Effector memory CD4-positive, alpha-beta T cell (primary cell): ENCODE results near the gene SLC35C1.

Experiments
- DNase-seq, 3 donors: peaks; one replicate each; pipeline ENCODE4 v3.0.0-alpha.2; 2020
- H3K27ac ChIP-seq: 2 replicates; pipeline ENCODE4 v1.7.0; 2013; ENCODE audit warnings: mild to moderate bottlenecking, low read length, moderate library complexity; ENCODE audit not compliant: insufficient read depth, poor library complexity, severe bottlenecking
- H3K27me3 ChIP-seq: replicated peaks from 2 replicates; pipeline ENCODE4 v1.7.0; 2013; ENCODE audit warnings: mild to moderate bottlenecking, low read length; ENCODE audit not compliant: insufficient read depth, control insufficient read depth, poor library complexity, severe bottlenecking
- H3K36me3 ChIP-seq: 2 replicates; pipeline ENCODE4 v1.7.0; 2013; ENCODE audit warnings: mild to moderate bottlenecking, low read length, moderate library complexity; ENCODE audit not compliant: control insufficient read depth, insufficient read depth
- H3K4me1 ChIP-seq: 2 replicates; pipeline ENCODE4 v1.7.0; 2013; ENCODE audit warnings: low read length, mild to moderate bottlenecking; ENCODE audit not compliant: control insufficient read depth, insufficient read depth, poor library complexity, severe bottlenecking
- H3K4me3 ChIP-seq: 2 replicates; pipeline ENCODE4 v1.7.0; 2013; ENCODE audit warnings: low read length, low read depth, mild to moderate bottlenecking; ENCODE audit not compliant: insufficient read depth, poor library complexity, severe bottlenecking
- H3K9me3 ChIP-seq: 2 replicates; pipeline ENCODE4 v1.7.0; 2013; ENCODE audit warnings: mild to moderate bottlenecking, low read length, moderate library complexity; ENCODE audit not compliant: control insufficient read depth

The SLC35C1 gene

DNA sequence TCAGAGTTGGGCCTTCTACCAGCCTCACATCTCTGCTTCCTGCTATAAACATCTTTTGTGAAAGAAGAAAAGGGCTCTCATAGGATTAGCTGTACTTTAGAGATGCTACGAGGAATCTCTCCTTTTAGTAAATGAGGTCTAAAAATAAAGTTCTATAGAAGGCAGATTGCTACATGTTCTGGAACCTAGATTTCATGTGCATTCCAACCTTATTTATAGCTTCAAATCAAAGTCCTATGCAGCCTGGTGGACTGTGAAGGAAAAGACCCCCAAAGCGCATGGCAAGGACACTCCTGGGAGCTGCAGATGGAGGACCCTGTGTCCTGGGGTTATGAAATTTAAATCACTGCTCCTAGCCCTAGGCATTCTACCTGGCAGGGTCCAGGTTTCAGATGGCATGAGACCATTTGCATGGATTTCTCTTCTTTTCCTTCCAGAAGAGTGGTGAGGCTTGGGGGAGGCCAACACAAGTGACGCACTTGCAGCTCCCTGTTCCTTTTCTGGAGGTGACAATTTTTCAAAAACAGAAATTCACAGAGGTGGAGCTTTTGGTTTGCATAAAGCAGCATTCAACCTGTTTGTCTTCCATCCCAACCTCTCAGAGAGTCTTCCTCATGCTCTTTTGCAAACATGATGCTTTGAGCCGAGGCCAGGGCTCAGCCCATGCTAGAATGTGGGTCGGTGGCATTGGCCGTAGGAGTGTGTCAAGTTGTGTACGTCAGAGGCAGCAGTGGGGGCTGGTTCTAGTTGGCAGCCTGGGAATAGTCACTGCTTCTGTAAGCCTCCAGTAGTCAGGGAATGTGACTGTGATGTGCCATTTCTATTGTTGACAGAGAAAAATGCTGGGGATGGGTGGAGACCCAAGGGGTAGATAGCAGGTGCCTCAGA lies 48.6 kb downstream of the SLC35C1 start:
- Histone ChIP-seq H3K36me3 (peaks cover 40% of the 10 kb centered on the region), H3K27me3 (no peaks in the 10 kb centered on the region), H3K4me1 (peaks cover 9% of the 10 kb centered on the region), H3K9me3 (no peaks in the 10 kb centered on the region), H3K4me3 (no peak overlapping the region), H3K27ac (no peak overlapping the region)
- DNase-seq = no peak

DNA sequence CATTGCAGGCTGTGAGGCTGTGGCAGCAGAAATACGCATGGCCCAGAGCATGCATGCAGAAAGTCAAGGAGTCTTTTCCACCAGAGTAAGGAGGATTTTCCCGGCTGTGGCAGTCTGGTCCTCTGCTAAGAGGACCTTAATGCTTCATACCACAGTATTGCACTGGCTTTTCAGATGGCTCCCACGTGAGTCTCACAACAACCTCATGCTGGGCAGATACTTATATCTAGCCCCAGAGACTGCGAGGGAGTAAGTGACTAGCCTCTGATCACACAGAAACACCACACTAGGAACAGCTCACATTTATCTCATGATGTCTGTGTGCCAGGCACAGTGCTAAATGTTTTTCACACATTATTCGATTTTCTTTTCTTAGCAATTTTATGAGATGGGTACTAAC lies 50.4 kb downstream of the SLC35C1 start:
- peaks cover 57% of the 10 kb centered on the region for H3K36me3 ChIP-seq
- no peak for DNase-seq
- H3K27me3 ChIP-seq = no peaks in the 10 kb centered on the region
- H3K4me1 ChIP-seq = peaks cover 3% of the 10 kb centered on the region
- no peak overlapping the region for H3K27ac ChIP-seq
- H3K4me3 ChIP-seq = no peak overlapping the region
- H3K9me3 ChIP-seq = no peaks in the 10 kb centered on the region

DNA sequence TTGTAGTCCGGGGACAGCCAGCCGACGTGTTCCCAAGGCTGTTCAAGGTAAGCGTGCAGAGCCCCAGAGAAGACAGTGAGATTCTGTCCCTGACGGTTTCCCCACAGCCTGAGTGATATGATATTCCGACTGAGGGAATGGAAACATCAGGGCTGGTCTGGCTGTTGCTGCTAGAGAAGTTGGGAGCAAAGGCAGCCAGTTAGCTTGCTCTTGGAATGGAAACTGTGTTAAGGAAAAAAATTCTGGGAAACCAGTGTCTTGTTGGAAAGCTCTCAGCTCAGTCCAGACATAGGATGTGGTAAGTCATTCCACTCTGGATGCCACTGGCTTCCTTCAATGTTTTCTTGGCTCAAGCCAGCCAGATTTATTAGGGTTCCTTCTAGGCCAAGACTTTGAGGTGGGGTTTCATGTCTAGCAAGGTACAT lies 51.1 kb downstream of the SLC35C1 start:
- H3K36me3 ChIP-seq = peaks cover 60% of the 10 kb centered on the region
- no peak overlapping the region for H3K27ac ChIP-seq

DNA sequence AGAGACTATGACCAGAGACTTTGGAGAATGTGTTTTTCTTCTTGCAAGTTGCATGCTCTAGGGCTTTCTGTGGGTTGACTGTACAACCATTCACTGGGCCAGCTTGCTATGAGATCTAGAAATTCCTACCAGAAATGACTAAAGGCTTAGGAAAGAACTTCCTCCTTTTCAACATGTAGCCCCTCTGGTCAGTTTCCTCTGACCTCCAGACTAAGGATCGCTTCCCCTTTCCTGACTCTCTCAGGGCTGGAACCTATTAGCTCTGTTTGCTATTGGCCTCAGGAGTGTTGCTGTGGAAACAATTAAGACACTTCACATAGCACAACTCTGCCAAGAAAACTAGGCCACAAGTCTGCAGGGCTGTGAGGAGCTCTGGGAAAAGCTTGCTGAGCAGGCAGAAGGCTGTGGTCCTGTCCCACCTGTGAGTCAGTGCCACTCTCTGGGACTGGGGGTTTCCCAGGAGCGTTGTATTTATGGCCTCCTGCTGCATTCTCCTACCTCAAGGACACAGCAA lies 53.1 kb downstream of the SLC35C1 start:
- Histone ChIP-seq H3K4me1 (no peaks in the 10 kb centered on the region), H3K27me3 (no peaks in the 10 kb centered on the region), H3K9me3 (no peaks in the 10 kb centered on the region), H3K36me3 (peaks cover 73% of the 10 kb centered on the region), H3K27ac (no peak overlapping the region), H3K4me3 (no peak overlapping the region)
- no peak for DNase-seq

More for the DNA sequence above, 51.1 kb downstream of the SLC35C1 start:
- H3K9me3 ChIP-seq = no peaks in the 10 kb centered on the region
- no peaks in the 10 kb centered on the region for H3K27me3 ChIP-seq
- DNase-seq = no peak
- no peaks in the 10 kb centered on the region for H3K4me1 ChIP-seq
- H3K4me3 ChIP-seq = no peak overlapping the region

- H3K27me3 ChIP-seq = no peaks in the 10 kb centered on the region
- H3K4me3 ChIP-seq = no peak overlapping the region
- H3K4me1 ChIP-seq = no peaks in the 10 kb centered on the region
- no peaks in the 10 kb centered on the region for H3K9me3 ChIP-seq
- H3K27ac ChIP-seq = no peak overlapping the region
- H3K36me3 ChIP-seq = peaks cover 82% of the 10 kb centered on the region
- DNase-seq = no peak
Measured at GRCh38 chr11:45858751-45859398, 53.9 kb downstream of the SLC35C1 start.

- Histone ChIP-seq H3K27me3 (no peaks in the 10 kb centered on the region), H3K27ac (no peak overlapping the region), H3K4me3 (no peak overlapping the region), H3K36me3 (peaks cover 88% of the 10 kb centered on the region), H3K9me3 (no peaks in the 10 kb centered on the region), H3K4me1 (no peaks in the 10 kb centered on the region)
- DNase-seq = no peak
Measured at GRCh38 chr11:45859661-45860140, 54.8 kb downstream of the SLC35C1 start.

- peaks cover 89% of the 10 kb centered on the region for H3K36me3 ChIP-seq
- no peaks in the 10 kb centered on the region for H3K9me3 ChIP-seq
- H3K4me1 ChIP-seq = no peaks in the 10 kb centered on the region
- no peaks in the 10 kb centered on the region for H3K27me3 ChIP-seq
- no peak overlapping the region for H3K27ac ChIP-seq
- no peak for DNase-seq
- no peak overlapping the region for H3K4me3 ChIP-seq
Measured at GRCh38 chr11:45860348-45860747, 55.4 kb downstream of the SLC35C1 start.

DNA sequence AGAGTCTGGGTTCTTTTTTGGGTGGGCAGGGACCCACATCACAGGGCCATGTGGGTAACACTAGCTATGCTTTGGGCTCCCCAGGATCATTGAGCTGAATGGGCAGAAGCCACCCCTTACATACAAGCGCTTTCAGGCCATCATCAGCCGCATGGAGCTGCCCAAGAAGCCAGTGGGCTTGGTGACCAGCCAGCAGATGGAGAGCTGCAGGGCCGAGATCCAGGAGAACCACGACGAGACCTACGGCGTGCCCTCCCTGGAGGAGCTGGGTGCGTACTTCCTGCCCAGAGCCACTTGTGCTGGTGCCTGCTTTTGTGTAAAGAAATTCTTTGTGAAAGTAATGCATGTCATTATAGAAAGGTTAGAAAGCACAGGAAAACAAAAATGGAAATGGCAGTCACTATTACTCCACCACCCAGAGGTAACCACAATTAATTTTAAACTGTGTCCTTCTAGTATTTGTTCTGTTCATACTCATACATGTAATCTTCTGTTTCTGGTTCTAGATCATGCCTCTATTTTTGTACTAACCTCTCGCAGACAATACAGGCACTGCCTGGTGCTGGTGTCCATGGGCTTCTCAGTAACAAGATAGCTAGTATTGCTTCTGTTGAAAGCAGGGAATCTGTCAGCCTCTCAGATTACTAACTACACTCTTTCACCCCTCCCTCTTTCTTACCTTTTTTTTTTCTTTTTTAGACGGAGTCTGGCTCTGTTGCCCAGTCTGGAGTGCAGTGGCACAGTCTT lies 56.0 kb downstream of the SLC35C1 start:
- Histone ChIP-seq H3K27ac (no peak overlapping the region), H3K36me3 (peaks cover 91% of the 10 kb centered on the region), H3K9me3 (no peaks in the 10 kb centered on the region), H3K27me3 (no peaks in the 10 kb centered on the region), H3K4me3 (no peak overlapping the region), H3K4me1 (no peaks in the 10 kb centered on the region)
- no peak for DNase-seq
